ENCODE results near the gene DFFA. TPM values are rescaled to one million over a fixed set of nuclear protein-coding genes. Genes with fewer than 3 reads are reported as not detected.

DFFA gene
- total and polyA plus RNA-seq, 9 of the 15 experiments (the other 6 are each of a cell fraction or from before 2014, with no cell fraction given): 39.6 to 74.8 (median 59.2) TPM

DNA sequence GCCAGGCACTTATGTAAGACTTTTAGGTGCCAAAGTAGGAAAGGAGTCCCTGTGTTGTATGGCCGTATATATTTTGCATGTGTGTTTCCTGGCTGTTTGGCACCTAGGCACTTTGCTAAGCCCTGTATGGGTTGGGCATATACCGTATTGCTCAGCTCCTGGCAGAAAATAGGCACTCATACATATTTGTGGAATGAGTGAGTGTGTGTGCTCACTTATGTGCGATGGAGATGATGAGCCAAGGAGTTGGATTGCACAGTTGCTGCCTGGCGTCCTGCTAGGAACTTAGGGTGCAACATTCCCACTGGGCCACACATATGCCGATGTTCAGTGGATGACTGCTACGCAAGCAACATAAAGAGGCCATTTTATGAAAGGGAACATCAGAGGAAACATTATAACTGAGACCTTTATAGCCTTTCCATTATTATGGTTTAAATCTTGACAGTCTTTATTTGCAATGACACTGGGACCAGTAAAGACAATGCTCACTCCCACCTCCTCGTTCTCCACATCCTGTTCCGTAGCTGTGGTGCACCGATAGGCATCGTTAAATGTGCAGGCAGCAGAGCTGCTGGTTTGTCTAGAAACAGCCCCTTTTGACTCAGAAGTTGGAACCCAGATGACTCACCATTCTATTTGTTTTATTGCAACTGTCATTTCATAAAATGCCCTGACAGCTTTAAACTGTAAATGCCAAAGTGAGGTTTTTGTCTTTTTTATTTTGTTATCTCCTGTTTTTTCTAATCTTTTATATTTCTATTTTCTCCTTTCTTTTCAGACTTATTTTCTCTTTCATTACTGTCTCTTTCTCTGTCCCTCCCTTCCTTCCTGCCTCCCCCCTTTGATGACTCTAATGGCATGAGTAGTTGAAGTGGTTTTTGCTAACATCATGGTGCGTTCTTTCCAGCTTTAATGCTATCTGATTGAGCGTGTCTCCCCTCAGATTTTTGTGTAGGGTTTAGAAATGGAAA, 38.5 kb upstream of the DFFA start (continued):
- TF ChIP-seq MGA (IDR thresholded peaks at IDR 0.05): no peak
- no peak; the same call in 1 of the 2 replicates for TF ChIP-seq ARID4B (CRISPR knock-in tag; IDR thresholded peaks at IDR 0.05)
- TF ChIP-seq THRA (IDR thresholded peaks at IDR 0.05): no peak
- TF ChIP-seq ZSCAN29 (IDR thresholded peaks at IDR 0.05): no peak

Measured in K562 (cell line).